T-helper 1 cell treated with Interleukin-12 subunit alpha and Interleukin-12 subunit beta and Interleukin-4 antibody, amounts not matched to agents 30 ng/mL and 1 ng/mL, for 36 hours (primary cell): ENCODE data around the gene C10orf95. TPM values are rescaled to one million over a fixed set of nuclear protein-coding genes. Genes with fewer than 3 reads are reported as not detected.

ENCODE experiments used
- intact Hi-C: fragments of 100-400 bp; cut with micrococcal nuclease; formaldehyde crosslinking; loops from one replicate; pipeline ENCODE4 v1.15.1; 2024
- total RNA-seq: library from RNA; stranded (reverse); gene quantifications from 2 replicates; pipeline ENCODE4 v1.2.3, GENCODE V29; 2022

C10orf95 gene
- total RNA-seq, 1 donor from 2014 or later: 0.20 TPM

DNA sequence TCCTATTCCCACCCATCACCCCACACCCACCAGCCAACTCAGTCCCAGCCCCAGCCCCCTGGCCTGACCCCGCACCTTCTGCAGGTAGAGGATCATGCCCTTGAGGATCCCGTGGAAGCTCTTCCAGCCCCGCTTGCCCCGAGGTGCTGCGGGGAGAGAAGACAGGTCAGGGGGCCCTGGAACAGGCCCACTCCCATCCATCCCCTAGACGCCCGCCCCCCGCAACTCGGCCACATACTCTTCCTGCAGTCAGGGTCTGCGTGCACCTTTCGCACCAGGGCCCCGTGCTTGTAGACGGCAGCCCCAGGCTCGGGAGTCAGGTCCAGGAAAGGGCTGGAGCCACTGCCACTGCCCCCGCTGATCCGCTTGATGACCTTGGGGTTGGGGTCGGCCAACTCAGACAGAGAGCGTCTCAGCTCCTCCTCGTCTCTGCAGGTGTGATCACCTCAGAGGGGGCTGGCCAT lies 46.2 kb downstream of the C10orf95 start:
- intact Hi-C loops: no loop called here

DNA sequence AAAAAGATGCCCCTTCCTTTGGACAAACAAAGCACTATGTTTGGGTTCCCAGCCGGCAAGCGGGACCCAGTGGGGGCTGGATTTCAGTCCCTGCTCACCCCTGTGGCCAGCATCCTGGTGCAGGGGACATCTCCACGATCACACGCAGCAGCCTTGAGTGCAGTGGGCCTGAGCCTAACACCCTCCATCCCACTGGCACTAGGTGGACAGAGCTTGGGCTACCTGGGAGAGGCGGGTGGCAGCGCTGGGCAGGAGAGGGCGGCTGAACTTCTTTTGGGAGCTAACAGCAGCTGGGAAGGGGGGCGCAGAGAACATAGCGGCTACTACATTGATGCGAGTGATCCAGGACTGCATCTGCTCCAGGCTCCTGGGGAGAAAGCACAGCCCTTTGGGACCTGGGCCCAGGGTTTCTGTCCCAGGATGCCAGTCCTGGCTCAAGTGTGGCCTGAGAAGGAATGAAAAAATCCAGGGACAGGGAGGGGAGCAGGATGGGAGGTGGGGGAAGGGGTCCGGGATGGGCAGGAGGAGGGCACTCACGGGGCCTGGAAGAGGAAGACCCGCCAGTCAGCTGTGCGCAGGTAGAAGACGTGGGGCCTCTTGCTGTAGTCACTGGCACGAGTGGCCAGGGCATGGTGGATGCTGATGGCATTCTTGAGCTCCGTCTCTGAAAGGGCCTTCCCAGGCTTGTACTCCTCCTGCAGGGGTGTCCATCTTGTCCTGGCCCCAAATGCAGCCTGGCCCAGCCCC lies 46.8 kb downstream of the C10orf95 start:
- intact Hi-C loops: no loop called here

DNA sequence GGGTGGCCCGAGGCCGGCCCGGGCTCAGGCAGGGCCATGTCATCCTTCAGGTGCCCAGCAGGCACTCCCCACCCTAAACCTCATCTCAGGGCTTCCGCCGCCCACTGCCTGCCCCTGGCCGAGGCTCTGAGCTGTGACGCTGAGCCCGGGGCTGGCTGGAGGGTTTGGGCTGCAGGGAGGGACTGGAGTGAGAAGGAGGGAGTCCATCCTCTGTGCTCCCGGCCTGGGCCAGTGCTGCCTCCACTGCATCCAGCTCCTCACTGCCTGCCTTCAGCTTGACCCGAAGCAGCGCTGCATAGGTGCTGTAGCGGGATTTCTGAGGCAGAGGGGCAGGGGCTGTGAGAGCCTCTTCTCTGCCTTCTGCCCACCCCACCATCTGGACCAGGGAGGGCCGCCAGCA lies 48.2 kb downstream of the C10orf95 start:
- intact Hi-C loops: no loop called here

GRCh38 chr10:102402512-102402896 lies 48.8 kb downstream of the C10orf95 start:
- intact Hi-C loops: no loop called here

- intact Hi-C loops: no loop called here
Observed at GRCh38 chr10:102401735-102402511, 49.4 kb downstream of the C10orf95 start.

DNA sequence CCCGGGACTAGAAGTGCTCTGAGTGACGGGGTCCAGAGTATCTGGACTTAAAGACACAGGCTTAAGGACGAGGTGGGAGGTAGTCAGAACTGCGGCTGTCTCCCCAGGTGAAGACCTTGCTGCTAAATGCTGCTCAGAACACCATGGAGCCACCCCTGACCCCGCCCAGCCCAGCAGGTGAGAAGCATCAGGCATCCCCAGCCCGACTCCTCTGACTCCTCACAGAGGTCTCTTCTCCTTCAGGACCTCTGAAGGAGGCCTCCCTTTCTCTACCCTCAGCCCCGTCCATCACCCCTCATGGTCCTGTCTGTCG lies 50.0 kb downstream of the C10orf95 start:
- intact Hi-C loops: no loop called here

- intact Hi-C loops: no loop called here
Observed at GRCh38 chr10:102400598-102401341, 50.6 kb downstream of the C10orf95 start.

GRCh38 chr10:102400076-102400475 lies 51.3 kb downstream of the C10orf95 start:
- intact Hi-C loops: no loop called here

Other genes with a start within 250 kb of the C10orf95 start
- gene ELOVL3, start 225.2 kb downstream of the C10orf95 start, total RNA-seq: not detected in 2 replicates
- not detected in 2 replicates for gene PITX3, start 210.0 kb downstream of the C10orf95 start, total RNA-seq
- gene GBF1, start 206.0 kb downstream of the C10orf95 start, total RNA-seq: 56.4 and 57.0 TPM in 2 replicates
- gene NFKB2, start 55.8 kb downstream of the C10orf95 start, total RNA-seq: 313 and 319 TPM in 2 replicates
- 2.4 and 3.7 TPM in 2 replicates for gene PSD, start 32.8 kb downstream of the C10orf95 start, total RNA-seq
- 14.6 and 15.1 TPM in 2 replicates for gene FBXL15, start 30.7 kb downstream of the C10orf95 start, total RNA-seq
- 61.7 and 65.3 TPM in 2 replicates for gene CUEDC2, start 19.0 kb downstream of the C10orf95 start, total RNA-seq
- 72.4 and 74.9 TPM in 2 replicates for gene ACTR1A, start 51.2 kb upstream of the C10orf95 start, total RNA-seq
- 12.9 and 13.3 TPM in 2 replicates for gene SUFU, start 52.4 kb upstream of the C10orf95 start, total RNA-seq
- 55.1 and 57.5 TPM in 2 replicates for gene TRIM8, start 192.9 kb upstream of the C10orf95 start, total RNA-seq